Brain pericyte (primary cell): ENCODE results near the gene USF2.

ENCODE experiments used
- DNase-seq: peaks from one replicate; pipeline ENCODE4 v3.0.0-alpha.2; 2012; ENCODE audit warnings: low read depth, low spot score

USF2 gene

DNA sequence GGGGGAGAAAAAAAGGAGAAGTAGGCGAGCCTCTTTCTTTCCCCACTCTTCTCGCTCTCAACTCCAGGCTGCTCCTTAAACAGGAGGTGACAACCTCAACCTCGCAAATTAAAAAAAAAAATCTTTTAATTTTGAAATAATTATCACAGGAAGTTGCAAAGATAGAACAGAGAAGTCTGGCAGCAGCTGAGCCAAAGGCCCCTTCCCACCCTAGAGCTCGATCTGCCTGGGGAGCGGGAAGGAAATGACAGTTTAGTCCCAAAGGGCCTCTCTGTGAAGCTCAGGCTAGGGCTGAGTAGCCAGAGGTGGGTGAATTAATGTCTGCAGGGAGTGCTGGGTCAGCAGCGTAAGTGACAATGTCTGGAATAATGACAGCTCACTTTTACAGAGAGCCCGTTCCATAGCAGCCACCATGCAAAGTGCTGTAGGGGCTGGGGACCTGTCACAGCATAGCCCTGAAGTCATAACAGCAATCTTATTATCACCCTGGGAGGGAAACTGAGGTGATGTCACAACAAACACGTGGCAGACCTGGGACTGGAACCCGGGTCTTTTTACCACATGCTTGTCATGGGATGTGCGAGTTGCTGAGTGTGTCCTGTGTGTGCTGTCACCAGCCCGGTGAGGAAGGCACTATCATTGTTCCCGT, 51.4 kb downstream of the USF2 start:
- DNase-seq: no peak

DNA sequence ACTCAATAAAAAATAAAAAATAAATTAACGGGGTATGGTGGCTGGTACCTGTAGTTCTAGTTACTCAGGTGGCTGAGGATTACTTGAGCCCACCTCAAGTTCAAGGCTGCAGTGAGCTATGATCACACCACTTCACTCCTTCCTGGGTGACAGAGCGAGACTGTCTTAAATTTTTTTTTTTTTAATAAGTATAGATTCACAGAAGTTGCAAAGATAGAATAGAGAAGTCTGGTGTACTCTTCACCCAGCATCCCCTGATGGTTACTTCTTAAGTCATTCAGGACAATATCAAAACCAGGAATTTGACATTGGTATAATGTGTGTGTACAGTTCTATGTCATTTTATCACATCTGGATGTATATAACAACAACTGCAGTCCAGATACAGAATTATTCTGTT, 52.5 kb downstream of the USF2 start:
- DNase-seq: no peak

DNA sequence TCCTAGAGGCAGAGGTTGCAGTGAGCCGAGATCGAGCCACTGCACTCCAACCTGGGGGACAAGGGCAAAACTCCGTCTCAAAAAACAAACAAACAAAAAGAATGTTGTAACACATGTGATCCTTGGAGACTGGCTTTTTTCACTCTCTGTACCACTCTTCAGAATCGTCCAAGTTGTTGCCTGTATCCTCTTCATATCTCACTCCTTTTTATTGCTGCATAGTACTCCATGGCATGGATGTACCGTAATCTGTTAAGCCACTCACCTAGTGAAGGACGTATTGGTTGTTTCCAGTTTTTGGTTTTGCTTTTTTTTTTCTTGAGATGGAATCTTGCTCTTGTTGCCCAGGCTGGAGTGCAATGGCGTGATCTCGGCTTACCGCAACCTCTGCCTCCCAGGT, 53.3 kb downstream of the USF2 start:
- DNase-seq: no peak

DNA sequence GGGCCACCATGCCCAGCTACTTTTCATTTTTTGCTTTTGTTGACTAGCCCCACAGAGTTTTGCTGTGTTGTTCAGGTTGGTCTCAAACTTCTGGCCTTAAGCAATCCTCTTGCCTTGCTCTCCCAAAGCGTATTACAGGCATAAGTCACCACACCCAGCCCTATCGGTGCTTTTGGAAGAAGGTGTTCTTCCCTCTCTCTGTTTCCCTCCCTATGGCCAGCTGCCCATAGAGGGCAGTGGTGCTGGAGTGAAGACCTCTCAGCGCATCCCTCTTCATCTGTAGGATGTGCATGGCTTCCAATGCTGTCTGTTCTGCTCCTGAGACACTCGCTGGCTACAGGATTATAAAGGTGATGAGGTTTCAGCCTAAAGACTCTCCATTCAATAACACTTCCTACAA, 58.9 kb downstream of the USF2 start:
- DNase-seq: no peak

DNA sequence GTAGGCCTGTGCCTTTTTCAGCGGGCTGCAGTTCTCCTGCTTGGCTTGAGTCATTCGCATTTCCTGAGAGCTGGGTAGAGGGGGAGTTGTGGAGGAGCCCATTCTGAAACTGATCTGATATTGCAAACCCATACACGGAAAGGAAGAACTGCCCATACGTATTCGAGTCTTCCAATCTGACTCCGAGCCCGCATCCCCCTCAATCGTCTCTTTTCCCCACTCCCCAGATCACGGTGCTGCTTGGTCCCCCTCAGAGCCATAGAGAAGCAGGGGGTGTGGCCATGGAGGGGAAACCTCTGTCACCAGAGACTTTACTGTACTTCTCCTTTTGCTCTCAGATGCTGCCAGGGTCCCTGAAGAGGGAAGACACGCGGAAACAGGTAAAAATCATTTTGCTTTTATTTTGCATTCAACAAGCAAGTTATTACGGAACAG, 60.1 kb downstream of the USF2 start, which contains the start of gene CD22:
Gene CD22 (plus strand): TSS at position 337 of the 435 bp plus-strand sequence. CDS start 2,854 bp downstream, outside the sequence.
- no peak for DNase-seq

DNA sequence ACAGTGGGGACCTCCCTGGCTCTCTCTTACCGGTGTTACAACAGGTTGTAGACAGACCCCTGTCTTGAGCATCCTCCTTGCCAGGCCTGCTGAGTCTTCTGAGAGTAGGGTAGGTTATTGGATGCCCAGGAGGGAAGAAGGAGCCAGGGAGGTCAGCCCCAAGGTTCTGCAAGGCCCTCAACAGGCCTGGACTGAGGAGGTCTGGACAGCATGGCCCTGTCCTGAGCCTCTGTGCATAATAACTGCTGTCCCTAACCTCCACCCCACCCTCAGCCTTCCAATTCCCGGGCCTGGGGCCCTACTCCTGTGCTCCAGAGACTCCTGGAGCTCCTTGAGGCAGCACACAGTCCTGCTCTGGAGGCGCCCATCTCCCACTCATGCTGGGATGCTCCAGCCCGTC, 60.6 kb downstream of the USF2 start:
- DNase-seq: no peak
